Effector memory CD4-positive, alpha-beta T cell (primary cell): ENCODE data around the gene ZC2HC1B.
"Not testable (repeated sequence)": the region's sequence is repeated elsewhere in the genome, so short reads cannot be mapped to it uniquely, and the experiment has no call there.

ENCODE experiments used
- DNase-seq, 3 donors: peaks; one replicate each; pipeline ENCODE4 v3.0.0-alpha.2; 2020
- H3K27ac ChIP-seq: 2 replicates; pipeline ENCODE4 v1.7.0; 2013; ENCODE audit warnings: mild to moderate bottlenecking, low read length, moderate library complexity; ENCODE audit not compliant: insufficient read depth, poor library complexity, severe bottlenecking
- H3K27me3 ChIP-seq: replicated peaks from 2 replicates; pipeline ENCODE4 v1.7.0; 2013; ENCODE audit warnings: mild to moderate bottlenecking, low read length; ENCODE audit not compliant: insufficient read depth, control insufficient read depth, poor library complexity, severe bottlenecking
- H3K36me3 ChIP-seq: 2 replicates; pipeline ENCODE4 v1.7.0; 2013; ENCODE audit warnings: mild to moderate bottlenecking, low read length, moderate library complexity; ENCODE audit not compliant: control insufficient read depth, insufficient read depth
- H3K4me1 ChIP-seq: 2 replicates; pipeline ENCODE4 v1.7.0; 2013; ENCODE audit warnings: low read length, mild to moderate bottlenecking; ENCODE audit not compliant: control insufficient read depth, insufficient read depth, poor library complexity, severe bottlenecking
- H3K4me3 ChIP-seq: 2 replicates; pipeline ENCODE4 v1.7.0; 2013; ENCODE audit warnings: low read length, low read depth, mild to moderate bottlenecking; ENCODE audit not compliant: insufficient read depth, poor library complexity, severe bottlenecking
- H3K9me3 ChIP-seq: 2 replicates; pipeline ENCODE4 v1.7.0; 2013; ENCODE audit warnings: mild to moderate bottlenecking, low read length, moderate library complexity; ENCODE audit not compliant: control insufficient read depth

The ZC2HC1B gene

GRCh38 chr6:143863771-143864170, 503 bp upstream of the ZC2HC1B start:
- Histone ChIP-seq H3K9me3 (no peaks in the 10 kb centered on the region), H3K4me3 (no peak overlapping the region), H3K27me3 (no peaks in the 10 kb centered on the region), H3K27ac (no peak overlapping the region), H3K36me3 (peaks cover 35% of the 10 kb centered on the region), H3K4me1 (no peaks in the 10 kb centered on the region)
- DNase-seq, result no peak

GRCh38 chr6:143867236-143867635, 3.0 kb downstream of the ZC2HC1B start:
- no peak for DNase-seq
- Histone ChIP-seq H3K4me3 (no peak overlapping the region), H3K9me3 (no peaks in the 10 kb centered on the region), H3K36me3 (peaks cover 7% of the 10 kb centered on the region), H3K27ac (no peak overlapping the region), H3K4me1 (no peaks in the 10 kb centered on the region), H3K27me3 (no peaks in the 10 kb centered on the region)

GRCh38 chr6:143868808-143869207, 4.5 kb downstream of the ZC2HC1B start:
- not testable (repeated sequence) for H3K4me3 ChIP-seq, H3K9me3 ChIP-seq, H3K27me3 ChIP-seq, DNase-seq, H3K27ac ChIP-seq, H3K36me3 ChIP-seq, H3K4me1 ChIP-seq

GRCh38 chr6:143871202-143871730, 7.0 kb downstream of the ZC2HC1B start:
- H3K36me3 ChIP-seq, H3K4me3 ChIP-seq, H3K9me3 ChIP-seq, DNase-seq, H3K27ac ChIP-seq, H3K4me1 ChIP-seq, H3K27me3 ChIP-seq: not testable (repeated sequence)

- no peaks in the 10 kb centered on the region for H3K4me1 ChIP-seq
- no peak overlapping the region for H3K4me3 ChIP-seq
- H3K36me3 ChIP-seq, result no peaks in the 10 kb centered on the region
- H3K9me3 ChIP-seq, result no peaks in the 10 kb centered on the region
- H3K27ac ChIP-seq, result no peak overlapping the region
- no peaks in the 10 kb centered on the region for H3K27me3 ChIP-seq
- DNase-seq, result no peak
These were observed 7.9 kb downstream of the ZC2HC1B start for GRCh38 chr6:143872201-143872600.

GRCh38 chr6:143873600-143873999, 9.3 kb downstream of the ZC2HC1B start:
- H3K27ac ChIP-seq, H3K27me3 ChIP-seq, H3K36me3 ChIP-seq, H3K4me3 ChIP-seq, H3K4me1 ChIP-seq, DNase-seq, H3K9me3 ChIP-seq: not testable (repeated sequence)

GRCh38 chr6:143874503-143874902, 10.2 kb downstream of the ZC2HC1B start:
- not testable (repeated sequence) for H3K4me3 ChIP-seq, H3K9me3 ChIP-seq, H3K27me3 ChIP-seq

GRCh38 chr6:143877584-143878271, 13.5 kb downstream of the ZC2HC1B start:
- DNase-seq, result no peak
- no peaks in the 10 kb centered on the region for H3K36me3 ChIP-seq
- H3K27ac ChIP-seq, result no peak overlapping the region
- no peaks in the 10 kb centered on the region for H3K27me3 ChIP-seq
- no peaks in the 10 kb centered on the region for H3K4me1 ChIP-seq
- H3K9me3 ChIP-seq, result no peaks in the 10 kb centered on the region
- H3K4me3 ChIP-seq, result no peak overlapping the region

More at GRCh38 chr6:143874503-143874902, 10.2 kb downstream of the ZC2HC1B start:
- H3K27ac ChIP-seq, DNase-seq, H3K4me1 ChIP-seq, H3K36me3 ChIP-seq: not testable (repeated sequence)

GRCh38 chr6:143878272-143878760, 14.0 kb downstream of the ZC2HC1B start:
- Histone ChIP-seq H3K4me3 (no peak overlapping the region), H3K4me1 (no peaks in the 10 kb centered on the region), H3K36me3 (no peaks in the 10 kb centered on the region), H3K27ac (no peak overlapping the region), H3K9me3 (no peaks in the 10 kb centered on the region), H3K27me3 (no peaks in the 10 kb centered on the region)
- DNase-seq, result no peak

- H3K4me3 ChIP-seq, result no peak overlapping the region
- DNase-seq, result no peak
- no peaks in the 10 kb centered on the region for H3K9me3 ChIP-seq
- H3K27ac ChIP-seq, result no peak overlapping the region
- no peaks in the 10 kb centered on the region for H3K27me3 ChIP-seq
- no peaks in the 10 kb centered on the region for H3K36me3 ChIP-seq
- H3K4me1 ChIP-seq, result no peaks in the 10 kb centered on the region
These were observed 16.1 kb downstream of the ZC2HC1B start for GRCh38 chr6:143880412-143880811.
